Measurements from ENCODE around the gene LIN37.

- TF ChIP-seq CTCF (IDR thresholded peaks at IDR 0.05) = no peak
- no peak for TF ChIP-seq POLR2A (IDR thresholded peaks at IDR 0.05)
Measured at GRCh38 chr19:35738887-35739229, 9.5 kb upstream of the LIN37 start.

Measured in adrenal gland (tissue), 5 donors.